ENCODE data around the gene GUK1.

Gene GUK1

DNA sequence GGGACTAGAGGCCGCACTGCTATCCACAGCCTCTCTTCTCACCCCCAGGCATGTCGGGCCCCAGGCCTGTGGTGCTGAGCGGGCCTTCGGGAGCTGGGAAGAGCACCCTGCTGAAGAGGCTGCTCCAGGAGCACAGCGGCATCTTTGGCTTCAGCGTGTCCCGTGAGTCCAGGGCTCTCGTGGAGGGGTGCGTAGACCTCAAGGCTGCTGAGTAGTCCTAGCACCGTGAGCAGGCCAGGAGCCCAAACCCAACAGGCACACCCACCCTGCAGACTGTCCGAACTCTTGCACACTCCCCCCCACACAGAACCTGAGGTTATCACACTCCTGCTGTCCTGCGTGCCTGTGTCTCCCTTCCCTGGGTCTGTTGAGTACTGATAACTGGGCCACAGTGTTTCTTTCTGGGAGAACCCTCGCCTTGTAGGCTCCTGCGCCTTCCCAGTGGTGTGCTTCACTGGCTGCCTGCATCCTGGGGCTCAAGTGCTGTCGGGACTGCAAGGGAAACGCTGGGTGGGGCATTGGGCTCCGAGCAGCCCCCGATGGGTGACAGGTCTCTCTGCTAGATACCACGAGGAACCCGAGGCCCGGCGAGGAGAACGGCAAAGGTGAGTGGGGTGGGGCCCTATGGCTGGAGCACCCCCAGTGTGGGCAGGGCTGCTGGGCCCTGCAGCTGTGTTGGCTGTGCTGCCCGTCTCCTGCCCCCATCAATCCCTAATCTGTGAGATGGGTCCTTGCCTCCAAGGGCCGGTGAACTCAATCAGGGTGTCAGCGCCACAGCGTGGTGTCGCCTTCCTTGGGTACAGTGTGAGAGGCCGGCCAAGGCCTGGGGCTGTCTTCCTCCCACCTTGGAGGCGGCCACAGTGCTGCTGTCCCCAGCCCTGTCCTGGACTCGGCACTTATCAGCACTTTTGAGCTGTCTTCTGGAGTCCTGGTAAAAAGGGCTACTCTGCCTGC, 5.7 kb downstream of the GUK1 start:
- DNase-seq (ENCODE audit: low read depth, low spot score) = no peak
- in situ Hi-C loops (cut with HindIII; ENCODE audit: low sequenced_read_pairs) = no loop called here
- H3K4me3 ChIP-seq (ENCODE audit: low read depth, low read length) = no peak overlapping the region

DNA sequence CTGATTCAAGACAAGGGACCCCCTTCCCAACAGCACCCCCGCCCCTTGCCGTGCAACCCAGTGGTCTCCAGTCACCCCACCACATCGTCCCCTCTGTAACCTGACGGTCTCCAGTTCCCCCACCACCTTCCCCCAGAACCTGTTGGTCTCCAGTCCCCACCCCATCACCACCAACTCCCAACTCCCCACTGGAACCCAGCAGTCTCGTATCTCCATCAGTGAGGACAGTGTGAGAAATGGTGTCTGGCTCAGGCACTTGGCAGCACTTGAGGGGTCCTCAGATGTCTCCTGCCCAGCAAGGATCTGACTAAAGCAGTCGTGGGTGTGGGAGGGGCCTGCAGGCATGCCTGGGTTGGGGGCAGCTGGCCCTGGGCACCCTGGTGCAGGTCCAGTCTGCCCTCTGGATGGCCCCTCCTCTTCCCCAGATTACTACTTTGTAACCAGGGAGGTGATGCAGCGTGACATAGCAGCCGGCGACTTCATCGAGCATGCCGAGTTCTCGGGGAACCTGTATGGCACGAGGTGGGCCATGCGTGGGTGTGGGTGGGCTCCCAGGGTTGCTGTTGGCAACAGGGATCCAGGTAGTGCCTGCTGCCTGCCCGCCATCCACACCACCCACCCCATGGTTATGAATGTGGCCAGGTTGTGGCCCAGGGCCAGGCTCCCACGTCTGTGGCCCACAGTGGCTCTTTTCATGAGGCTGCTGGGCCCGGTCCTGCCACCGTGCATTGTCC, 6.5 kb downstream of the GUK1 start:
- TF ChIP-seq CTCF (IDR thresholded peaks at IDR 0.05; ENCODE audit: low read depth, low read length) = no peak
- in situ Hi-C loops (cut with HindIII; ENCODE audit: low sequenced_read_pairs) = no loop called here
- DNase-seq (ENCODE audit: low read depth, low spot score) = no peak
- H3K4me3 ChIP-seq (ENCODE audit: low read depth, low read length) = no peak overlapping the region

More for the DNA sequence above, 5.7 kb downstream of the GUK1 start:
- TF ChIP-seq CTCF (IDR thresholded peaks at IDR 0.05; ENCODE audit: low read depth, low read length) = no peak

- in situ Hi-C loops (cut with HindIII; ENCODE audit: low sequenced_read_pairs) = no loop called here
- DNase-seq (ENCODE audit: low read depth, low spot score) = no peak
- no peak overlapping the region for H3K4me3 ChIP-seq (ENCODE audit: low read depth, low read length)
- TF ChIP-seq CTCF (IDR thresholded peaks at IDR 0.05; ENCODE audit: low read depth, low read length) = no peak
These were observed 7.1 kb downstream of the GUK1 start for GRCh38 chr1:228147151-228147693.

- no peak for TF ChIP-seq CTCF (IDR thresholded peaks at IDR 0.05; ENCODE audit: low read depth, low read length)
- no peak for DNase-seq (ENCODE audit: low read depth, low spot score)
- in situ Hi-C loops (cut with HindIII; ENCODE audit: low sequenced_read_pairs) = no loop called here
- no peak overlapping the region for H3K4me3 ChIP-seq (ENCODE audit: low read depth, low read length)
These were observed 7.7 kb downstream of the GUK1 start for GRCh38 chr1:228147768-228148167.

DNA sequence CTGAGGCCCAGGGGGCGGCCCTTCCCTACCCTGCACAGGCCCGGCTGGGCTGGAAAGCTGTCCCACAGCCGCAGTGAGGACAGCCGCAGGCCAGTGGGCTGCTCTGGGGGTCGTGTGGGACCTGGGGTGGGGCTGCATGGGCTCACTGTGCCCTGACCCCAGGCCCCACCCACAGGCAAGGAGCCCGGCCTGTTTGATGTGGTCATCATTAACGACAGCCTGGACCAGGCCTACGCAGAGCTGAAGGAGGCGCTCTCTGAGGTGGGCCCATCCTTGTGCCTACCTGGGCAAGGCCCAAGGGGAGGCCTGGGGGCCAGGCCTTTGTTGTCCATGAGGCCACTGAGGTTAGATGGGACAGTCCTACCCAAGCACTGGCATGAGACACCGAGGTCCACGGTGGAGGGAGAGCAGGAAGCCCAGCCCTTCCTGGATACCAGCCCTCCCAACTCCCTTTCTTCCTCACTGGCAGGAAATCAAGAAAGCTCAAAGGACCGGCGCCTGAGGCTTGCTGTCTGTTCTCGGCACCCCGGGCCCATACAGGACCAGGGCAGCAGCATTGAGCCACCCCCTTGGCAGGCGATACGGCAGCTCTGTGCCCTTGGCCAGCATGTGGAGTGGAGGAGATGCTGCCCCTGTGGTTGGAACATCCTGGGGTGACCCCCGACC, 8.2 kb downstream of the GUK1 start:
- DNase-seq (ENCODE audit: low read depth, low spot score) = no peak
- in situ Hi-C loops (cut with HindIII; ENCODE audit: low sequenced_read_pairs) = no loop called here
- no peak for TF ChIP-seq CTCF (IDR thresholded peaks at IDR 0.05; ENCODE audit: low read depth, low read length)
- no peak overlapping the region for H3K4me3 ChIP-seq (ENCODE audit: low read depth, low read length)

GRCh38 chr1:228148935-228149405, 8.9 kb downstream of the GUK1 start:
- H3K4me3 ChIP-seq (ENCODE audit: low read depth, low read length) = no peak overlapping the region
- in situ Hi-C loops (cut with HindIII; ENCODE audit: low sequenced_read_pairs) = no loop called here
- TF ChIP-seq CTCF (IDR thresholded peaks at IDR 0.05; ENCODE audit: low read depth, low read length) = no peak
- no peak for DNase-seq (ENCODE audit: low read depth, low spot score)
